Measurements from ENCODE around the gene ARIH2.

GRCh38 chr3:49027634-49028033, 109.0 kb downstream of the ARIH2 start:
- TF ChIP-seq CTCF (IDR thresholded peaks at IDR 0.05) (no peak), POLR2A (IDR thresholded peaks at IDR 0.05) (no peak), POLR2AphosphoS5 (IDR thresholded peaks at IDR 0.05; ENCODE audit: insufficient read depth in 1 of 2, low read depth in 1 of 2) (no peak)
